Spleen (tissue), 11 donors: ENCODE results near the gene TNFAIP2. TPM values are rescaled to one million over a fixed set of nuclear protein-coding genes. Genes with fewer than 3 reads are reported as not detected.

Experiments
- DNase-seq: peaks from one replicate; pipeline ENCODE4 v3.0.0-alpha.2; 2020
- H3K27ac ChIP-seq, 8 donors: fragments of 200-600 bp; sonication (generic) in 7 of 8; 1 replicate in 4 of 8; 2 replicates in 4 of 8; pipeline versions ENCODE4 v1.5.0 to v1.8.0; 2016 to 2021; ENCODE audit warnings: inconsistent platforms in 4 of 8, mild to moderate bottlenecking in 4 of 8, moderate library complexity in 1 of 8
- H3K27me3 ChIP-seq, 7 donors: fragments of 200-600 bp; sonication (generic) in 6 of 7; replicated peaks in 1 of 7; 1 replicate in 4 of 7; 2 replicates in 3 of 7; pipeline versions ENCODE4 v1.5.0 to v1.8.0; 2016 to 2021; ENCODE audit warnings: inconsistent platforms in 3 of 7, mild to moderate bottlenecking in 1 of 7
- H3K36me3 ChIP-seq, 6 donors: fragments of 200-600 bp; sonication (generic) in 5 of 6; 1 replicate in 4 of 6; 2 replicates in 2 of 6; pipeline versions ENCODE4 v1.5.0 to v1.8.0; 2016 to 2021; ENCODE audit warnings: inconsistent platforms in 2 of 6
- H3K4me1 ChIP-seq, 6 donors: fragments of 200-600 bp; sonication (generic) in 5 of 6; 1 replicate in 3 of 6; 2 replicates in 3 of 6; pipeline versions ENCODE4 v1.5.0 to v1.8.0; 2016 to 2021; ENCODE audit warnings: inconsistent platforms in 3 of 6
- H3K4me3 ChIP-seq, 8 donors: fragments of 200-600 bp; sonication (generic) in 7 of 8; 1 replicate in 4 of 8; 2 replicates in 4 of 8; pipeline versions ENCODE4 v1.5.0 to v1.8.0; 2016 to 2021; ENCODE audit warnings: inconsistent platforms in 4 of 8, mild to moderate bottlenecking in 4 of 8, moderate library complexity in 2 of 8
- H3K9me3 ChIP-seq, 8 donors: fragments of 200-600 bp; sonication (generic) in 7 of 8; 1 replicate in 4 of 8; 2 replicates in 4 of 8; pipeline versions ENCODE4 v1.5.0 to v1.8.0; 2016 to 2021; ENCODE audit warnings: inconsistent platforms in 4 of 8
- CTCF ChIP-seq, 11 experiments: fragments of 200-600 bp in 7 of 11; fragments of 450-650 bp in 4 of 11; sonication (generic) in 4 of 11; IDR thresholded peaks in 8 of 11; conservative IDR thresholded peaks in 3 of 11; 1 replicate in 7 of 11; 2 replicates in 4 of 11; pipeline versions ENCODE4 v1.4.0 to v1.8.0; 2016 to 2021; ENCODE audit warnings: antibody characterized with exemption in 11 of 11, inconsistent platforms in 4 of 11, mild to moderate bottlenecking in 1 of 11
- POLR2A ChIP-seq, 3 donors: fragments of 450-650 bp; IDR thresholded peaks; one replicate each; pipeline ENCODE4 v1.5.1; 2017; ENCODE audit warnings: antibody characterized with exemption in 3 of 3, mild to moderate bottlenecking in 1 of 3
- POLR2AphosphoS5 ChIP-seq, 3 donors: sonication (generic); formaldehyde crosslinking; IDR thresholded peaks; one replicate each; pipeline ENCODE4 v1.5.1; 2017; ENCODE audit warnings: antibody characterized with exemption in 3 of 3
- WGBS, 5 donors: extraction: QIAGEN DNeasy Blood & Tissue Kit in 3 of 5; methylation state at CpG; one replicate each; pipeline versions ENCODE4 v1.1.5 to v1.1.7; 2013 to 2018; 5-methylcytosine and 5-hydroxymethylcytosine counted together
- intact Hi-C: fragments of 100-400 bp; cut with DNase I; formaldehyde crosslinking; loops from one replicate; pipeline ENCODE4 v1.15.0; 2023; ENCODE audit warnings: low total_unique reads
- polyA plus RNA-seq, 3 donors: library from polyadenylated mRNA; stranded (reverse); fragments of 200-250 nt; gene quantifications; one replicate each; pipeline ENCODE4 v1.2.1, GENCODE V29; 2013
- total RNA-seq, 7 donors: library from RNA; depleted of rRNA in 3 of 7; stranded (reverse); fragments of >200 nt in 3 of 7; fragmentation: NEBNext Ultra II Directional in 4 of 7; extraction: Animal tissue kit (Norgen Biotek cat#: 25700) in 4 of 7; gene quantifications; one replicate each; pipeline versions ENCODE4 v1.1.0 to v1.2.1, GENCODE V29; 2016 to 2021
- donor health status: healthy with polysubstance abuse.
- donor health status: DM: no; HTN: no; CAD: no; lungs with moderate emphysema.
- donor health status: DM: no; HTN: no; CAD: no.
- donor health status: Bipolar disorder and iron deficiency.
- donor health status: healthy.
- donor health status: DM: no; HTN: no; CAD: no.
- donor health status: DM: yes; HTN: yes; CAD: no.

TNFAIP2 gene
- total and polyA plus RNA-seq, 10 donors = 90.2 to 410 (median 268) TPM

- peak; percentile 6 to 64 (median 43) for TF ChIP-seq POLR2AphosphoS5 (IDR thresholded peaks at IDR 0.05)
- TF ChIP-seq POLR2A (IDR thresholded peaks at IDR 0.05) = no peak
- TF ChIP-seq CTCF (IDR thresholded peaks at IDR 0.05 in 8 of 11, conservative IDR thresholded peaks at IDR 0.05 in 3 of 11) = peak in 2 of 11 experiments; percentile 9 to 17
- DNase-seq = no peak
- Histone ChIP-seq H3K27ac (peak overlapping the region in 4 of 8 donors; percentile 4 to 55 (median 41)), H3K4me3 (peak overlapping the region in 5 of 8 donors; percentile 4 to 58 (median 18)), H3K27me3 (peaks cover 6 to 69% (median 33%) of the 10 kb centered on the region in 7 donors), H3K9me3 (no peaks in the 10 kb centered on the region), H3K36me3 (no peaks in the 10 kb centered on the region), H3K4me1 (peaks cover 12 to 76% (median 63%) of the 10 kb centered on the region in 6 donors)
- intact Hi-C loops = loop anchor here (10.0 kb wide), 2 partner anchors 81 to 191 kb away; no protein-coding TSS in a partner anchor
- 3 to 14% (median 10%) methylated on average over 23 to 68 of the region's 68 CpGs for WGBS, 5 donors
Measured at GRCh38 chr14:103103461-103104388, 19.5 kb upstream of the TNFAIP2 start.

- H3K36me3 ChIP-seq = no peaks in the 10 kb centered on the region
- H3K4me1 ChIP-seq = peaks cover 12 to 72% (median 59%) of the 10 kb centered on the region in 6 donors
- H3K4me3 ChIP-seq = peak overlapping the region in 3 of 8 donors; percentile 17 to 58 (median 18)
- no peaks in the 10 kb centered on the region for H3K9me3 ChIP-seq
- peaks cover 6 to 69% (median 33%) of the 10 kb centered on the region in 7 donors for H3K27me3 ChIP-seq
- intact Hi-C loops = loop anchor here (10.0 kb wide), 2 partner anchors 80 to 190 kb away; no protein-coding TSS in a partner anchor
- TF ChIP-seq POLR2AphosphoS5 (IDR thresholded peaks at IDR 0.05) (no peak), CTCF (IDR thresholded peaks at IDR 0.05 in 8 of 11, conservative IDR thresholded peaks at IDR 0.05 in 3 of 11) (no peak), POLR2A (IDR thresholded peaks at IDR 0.05) (no peak)
- no peak for DNase-seq
- WGBS, 5 donors = 0 to 11% (median 9%) methylated on average over 1 to 20 of the region's 20 CpGs
- peak overlapping the region in 3 of 8 donors; percentile 38 to 55 (median 44) for H3K27ac ChIP-seq
Measured at GRCh38 chr14:103104389-103104653, 18.9 kb upstream of the TNFAIP2 start.

- peak; percentile 94 for DNase-seq
- WGBS, 5 donors = 7 to 10% (median 9%) methylated on average over 40 to 59 of the region's 59 CpGs
- peaks cover 6 to 69% (median 33%) of the 10 kb centered on the region in 7 donors for H3K27me3 ChIP-seq
- peak overlapping the region in 2 of 8 donors; percentile 17 to 58 for H3K4me3 ChIP-seq
- intact Hi-C loops = loop anchor here (10.0 kb wide), 2 partner anchors 80 to 190 kb away; no protein-coding TSS in a partner anchor
- H3K27ac ChIP-seq = peak overlapping the region in 1 of 8 donors; percentile 40
- no peaks in the 10 kb centered on the region for H3K9me3 ChIP-seq
- peaks cover 12 to 69% (median 55%) of the 10 kb centered on the region in 6 donors for H3K4me1 ChIP-seq
- no peaks in the 10 kb centered on the region for H3K36me3 ChIP-seq
- TF ChIP-seq POLR2A (IDR thresholded peaks at IDR 0.05) (no peak), POLR2AphosphoS5 (IDR thresholded peaks at IDR 0.05) (peak in 2 of 3 donors; percentile 54 to 76), CTCF (IDR thresholded peaks at IDR 0.05 in 8 of 11, conservative IDR thresholded peaks at IDR 0.05 in 3 of 11) (peak; percentile 93 to 98 (median 96))
Measured at GRCh38 chr14:103104654-103105452, 18.4 kb upstream of the TNFAIP2 start.
